HEK293 (cell line): ENCODE data around the gene FIBCD1.
A peak's percentile ranks its signal among the peaks of the same experiment; 100 is the strongest.

Source experiments
- GLIS1 ChIP-seq: fragments of 450-650 bp; formaldehyde crosslinking; IDR thresholded peaks from 2 replicates; pipeline ENCODE4 v1.5.1; 2016; ENCODE audit warnings: missing biosample characterization, missing genetic modification characterization
- MEIS1 ChIP-seq: sonication (generic); formaldehyde crosslinking; IDR thresholded peaks from 2 replicates; pipeline ENCODE4 v1.8.1; 2022; ENCODE audit warnings: missing genetic modification reagents, mild to moderate bottlenecking, borderline replicate concordance
- ZFP3 ChIP-seq: fragments of 450-650 bp; formaldehyde crosslinking; IDR thresholded peaks from 2 replicates; pipeline ENCODE4 v1.5.1; 2016; ENCODE audit warnings: low read depth, missing biosample characterization, missing genetic modification characterization
- ZFP37 ChIP-seq: fragments of 450-650 bp; formaldehyde crosslinking; IDR thresholded peaks from 2 replicates; pipeline ENCODE4 v1.5.1; 2016; ENCODE audit warnings: missing biosample characterization, missing genetic modification characterization
- ZNF10 ChIP-seq: fragments of 450-650 bp; formaldehyde crosslinking; IDR thresholded peaks from 2 replicates; pipeline ENCODE4 v1.5.1; 2017; ENCODE audit warnings: missing biosample characterization, missing genetic modification characterization
- ZNF138 ChIP-seq: fragments of 450-650 bp; formaldehyde crosslinking; IDR thresholded peaks from 2 replicates; pipeline ENCODE4 v1.5.1; 2016; ENCODE audit warnings: missing biosample characterization, missing genetic modification characterization, borderline replicate concordance
- ZNF140 ChIP-seq: fragments of 450-650 bp; formaldehyde crosslinking; IDR thresholded peaks from 2 replicates; pipeline ENCODE4 v1.5.1; 2016; ENCODE audit warnings: missing biosample characterization, missing genetic modification characterization
- ZNF19 ChIP-seq: fragments of 450-650 bp; formaldehyde crosslinking; IDR thresholded peaks from 2 replicates; pipeline ENCODE4; 2016; ENCODE audit warnings: missing biosample characterization, missing genetic modification characterization, low read depth
- ZNF426 ChIP-seq: fragments of 450-650 bp; formaldehyde crosslinking; IDR thresholded peaks from 2 replicates; pipeline ENCODE4 v1.5.1; 2017; ENCODE audit warnings: missing biosample characterization, missing genetic modification characterization, mild to moderate bottlenecking, inconsistent platforms, moderate library complexity
- ZNF513 ChIP-seq: fragments of 450-650 bp; IDR thresholded peaks from 2 replicates; pipeline ENCODE4 v1.5.1; 2018; ENCODE audit warnings: missing biosample characterization, missing genetic modification characterization
- ZNF571 ChIP-seq: fragments of 450-650 bp; formaldehyde crosslinking; IDR thresholded peaks from 2 replicates; pipeline ENCODE4 v1.5.0; 2017; ENCODE audit warnings: missing biosample characterization, missing genetic modification characterization
- ZNF610 ChIP-seq: fragments of 450-650 bp; formaldehyde crosslinking; IDR thresholded peaks from 2 replicates; pipeline ENCODE4 v1.5.1; 2016; ENCODE audit warnings: missing biosample characterization, missing genetic modification characterization, borderline replicate concordance
- ZNF677 ChIP-seq: fragments of 450-650 bp; IDR thresholded peaks from 2 replicates; pipeline ENCODE4 v1.5.0; 2018; ENCODE audit warnings: missing biosample characterization, mild to moderate bottlenecking, missing genetic modification characterization, moderate library complexity
- ZNF692 ChIP-seq: fragments of 450-650 bp; formaldehyde crosslinking; IDR thresholded peaks from 2 replicates; pipeline ENCODE4 v1.5.1; 2016; ENCODE audit warnings: missing biosample characterization, missing genetic modification characterization
- ZNF704 ChIP-seq: fragments of 450-650 bp; formaldehyde crosslinking; IDR thresholded peaks from 2 replicates; pipeline ENCODE4 v1.5.1; 2016; ENCODE audit warnings: missing biosample characterization, missing genetic modification characterization
- ZNF777 ChIP-seq: fragments of 450-650 bp; formaldehyde crosslinking; IDR thresholded peaks from 2 replicates; pipeline ENCODE4 v1.5.1; 2017; ENCODE audit warnings: missing biosample characterization, missing genetic modification characterization, borderline replicate concordance
- TF ChIP-seq, protein P1 (sequence below): fragments of 450-650 bp; formaldehyde crosslinking; IDR thresholded peaks from 2 replicates; pipeline ENCODE4 v1.5.1; 2016; ENCODE audit warnings: missing biosample characterization, missing genetic modification characterization
- TF ChIP-seq, protein P2 (sequence below): fragments of 450-650 bp; formaldehyde crosslinking; IDR thresholded peaks from 2 replicates; pipeline ENCODE4 v1.5.1; 2016; ENCODE audit warnings: missing biosample characterization, missing genetic modification characterization
- TF ChIP-seq, protein P3 (sequence below): fragments of 450-650 bp; formaldehyde crosslinking; IDR thresholded peaks from 2 replicates; pipeline ENCODE4 v1.5.1; 2016; ENCODE audit warnings: missing biosample characterization, missing genetic modification characterization
- TF ChIP-seq, protein P4 (sequence below): fragments of 450-650 bp; formaldehyde crosslinking; IDR thresholded peaks from 2 replicates; pipeline ENCODE4 v1.5.1; 2016; ENCODE audit warnings: missing biosample characterization, missing genetic modification characterization, borderline replicate concordance
- TF ChIP-seq, protein P5 (sequence below): fragments of 450-650 bp; formaldehyde crosslinking; IDR thresholded peaks from 2 replicates; pipeline ENCODE4 v1.5.1; 2016; ENCODE audit warnings: missing biosample characterization, missing genetic modification characterization

Gene FIBCD1

DNA sequence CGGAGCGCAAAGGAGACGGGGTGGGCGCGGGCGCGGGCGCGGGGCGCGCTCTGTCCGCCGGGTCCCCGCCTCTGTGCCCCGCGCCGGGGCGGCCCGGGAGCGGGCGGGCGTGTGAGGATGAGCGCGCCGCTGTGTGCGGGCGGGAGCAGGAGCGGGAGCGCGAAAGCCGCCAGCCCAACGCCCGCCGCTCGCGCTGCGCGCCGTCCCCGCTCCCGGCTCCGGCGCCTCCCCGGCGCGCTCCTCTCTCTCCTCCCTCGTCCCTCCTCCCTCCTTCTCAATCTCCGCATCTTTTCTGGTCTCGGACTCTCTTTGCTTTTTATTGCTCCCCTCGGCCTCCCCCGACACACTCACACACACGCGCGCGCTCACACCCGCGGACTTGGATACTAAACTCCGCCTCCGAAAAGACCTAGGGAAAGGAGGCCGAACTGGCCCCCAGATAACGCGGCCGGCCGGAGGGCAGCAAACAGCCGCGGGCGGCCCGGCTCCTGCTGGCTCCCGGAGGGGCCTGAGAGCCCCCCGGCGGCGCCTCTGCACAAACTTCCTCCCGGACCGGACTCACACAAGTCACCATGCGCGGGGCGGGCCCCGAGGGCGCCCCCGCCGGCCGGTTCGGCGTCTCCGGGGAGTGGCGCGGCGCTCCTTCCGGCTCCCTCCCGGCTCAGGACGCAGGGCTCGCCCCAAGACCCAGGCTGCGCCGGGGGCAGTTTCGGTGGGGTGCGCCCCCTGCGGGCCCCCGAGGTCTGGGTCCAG is at the start of gene FIBCD1 (continued):
- no peak for TF ChIP-seq ZNF610
- TF ChIP-seq ZFP3 (tag by site-specific recombination) = no peak
- peak; percentile 20; the same call in 1 of the 2 replicates for TF ChIP-seq ZNF777 (tag by site-specific recombination)
- no peak for TF ChIP-seq ZNF571
- TF ChIP-seq, protein P1, sequence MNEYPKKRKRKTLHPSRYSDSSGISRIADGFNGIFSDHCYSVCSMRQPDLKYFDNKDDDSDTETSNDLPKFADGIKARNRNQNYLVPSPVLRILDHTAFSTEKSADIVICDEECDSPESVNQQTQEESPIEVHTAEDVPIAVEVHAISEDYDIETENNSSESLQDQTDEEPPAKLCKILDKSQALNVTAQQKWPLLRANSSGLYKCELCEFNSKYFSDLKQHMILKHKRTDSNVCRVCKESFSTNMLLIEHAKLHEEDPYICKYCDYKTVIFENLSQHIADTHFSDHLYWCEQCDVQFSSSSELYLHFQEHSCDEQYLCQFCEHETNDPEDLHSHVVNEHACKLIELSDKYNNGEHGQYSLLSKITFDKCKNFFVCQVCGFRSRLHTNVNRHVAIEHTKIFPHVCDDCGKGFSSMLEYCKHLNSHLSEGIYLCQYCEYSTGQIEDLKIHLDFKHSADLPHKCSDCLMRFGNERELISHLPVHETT = no peak
- TF ChIP-seq ZFP37 (tag by site-specific recombination) = no peak
- TF ChIP-seq ZNF677 (tag by site-specific recombination) = no peak
- TF ChIP-seq ZNF692 = 0 out of 2 replicates have a peak, but pooled peaks have one; percentile 11
- TF ChIP-seq MEIS1 (CRISPR knock-in tag) = no peak
- TF ChIP-seq ZNF19 (tag by site-specific recombination) = no peak
- TF ChIP-seq, protein P2, sequence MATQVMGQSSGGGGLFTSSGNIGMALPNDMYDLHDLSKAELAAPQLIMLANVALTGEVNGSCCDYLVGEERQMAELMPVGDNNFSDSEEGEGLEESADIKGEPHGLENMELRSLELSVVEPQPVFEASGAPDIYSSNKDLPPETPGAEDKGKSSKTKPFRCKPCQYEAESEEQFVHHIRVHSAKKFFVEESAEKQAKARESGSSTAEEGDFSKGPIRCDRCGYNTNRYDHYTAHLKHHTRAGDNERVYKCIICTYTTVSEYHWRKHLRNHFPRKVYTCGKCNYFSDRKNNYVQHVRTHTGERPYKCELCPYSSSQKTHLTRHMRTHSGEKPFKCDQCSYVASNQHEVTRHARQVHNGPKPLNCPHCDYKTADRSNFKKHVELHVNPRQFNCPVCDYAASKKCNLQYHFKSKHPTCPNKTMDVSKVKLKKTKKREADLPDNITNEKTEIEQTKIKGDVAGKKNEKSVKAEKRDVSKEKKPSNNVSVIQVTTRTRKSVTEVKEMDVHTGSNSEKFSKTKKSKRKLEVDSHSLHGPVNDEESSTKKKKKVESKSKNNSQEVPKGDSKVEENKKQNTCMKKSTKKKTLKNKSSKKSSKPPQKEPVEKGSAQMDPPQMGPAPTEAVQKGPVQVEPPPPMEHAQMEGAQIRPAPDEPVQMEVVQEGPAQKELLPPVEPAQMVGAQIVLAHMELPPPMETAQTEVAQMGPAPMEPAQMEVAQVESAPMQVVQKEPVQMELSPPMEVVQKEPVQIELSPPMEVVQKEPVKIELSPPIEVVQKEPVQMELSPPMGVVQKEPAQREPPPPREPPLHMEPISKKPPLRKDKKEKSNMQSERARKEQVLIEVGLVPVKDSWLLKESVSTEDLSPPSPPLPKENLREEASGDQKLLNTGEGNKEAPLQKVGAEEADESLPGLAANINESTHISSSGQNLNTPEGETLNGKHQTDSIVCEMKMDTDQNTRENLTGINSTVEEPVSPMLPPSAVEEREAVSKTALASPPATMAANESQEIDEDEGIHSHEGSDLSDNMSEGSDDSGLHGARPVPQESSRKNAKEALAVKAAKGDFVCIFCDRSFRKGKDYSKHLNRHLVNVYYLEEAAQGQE (tag by site-specific recombination) = no peak
- TF ChIP-seq, protein P3, sequence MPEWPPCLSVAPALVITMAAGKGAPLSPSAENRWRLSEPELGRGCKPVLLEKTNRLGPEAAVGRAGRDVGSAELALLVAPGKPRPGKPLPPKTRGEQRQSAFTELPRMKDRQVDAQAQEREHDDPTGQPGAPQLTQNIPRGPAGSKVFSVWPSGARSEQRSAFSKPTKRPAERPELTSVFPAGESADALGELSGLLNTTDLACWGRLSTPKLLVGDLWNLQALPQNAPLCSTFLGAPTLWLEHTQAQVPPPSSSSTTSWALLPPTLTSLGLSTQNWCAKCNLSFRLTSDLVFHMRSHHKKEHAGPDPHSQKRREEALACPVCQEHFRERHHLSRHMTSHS (tag by site-specific recombination) = no peak
- no peak for TF ChIP-seq ZNF10 (tag by site-specific recombination)
- TF ChIP-seq, protein P4, sequence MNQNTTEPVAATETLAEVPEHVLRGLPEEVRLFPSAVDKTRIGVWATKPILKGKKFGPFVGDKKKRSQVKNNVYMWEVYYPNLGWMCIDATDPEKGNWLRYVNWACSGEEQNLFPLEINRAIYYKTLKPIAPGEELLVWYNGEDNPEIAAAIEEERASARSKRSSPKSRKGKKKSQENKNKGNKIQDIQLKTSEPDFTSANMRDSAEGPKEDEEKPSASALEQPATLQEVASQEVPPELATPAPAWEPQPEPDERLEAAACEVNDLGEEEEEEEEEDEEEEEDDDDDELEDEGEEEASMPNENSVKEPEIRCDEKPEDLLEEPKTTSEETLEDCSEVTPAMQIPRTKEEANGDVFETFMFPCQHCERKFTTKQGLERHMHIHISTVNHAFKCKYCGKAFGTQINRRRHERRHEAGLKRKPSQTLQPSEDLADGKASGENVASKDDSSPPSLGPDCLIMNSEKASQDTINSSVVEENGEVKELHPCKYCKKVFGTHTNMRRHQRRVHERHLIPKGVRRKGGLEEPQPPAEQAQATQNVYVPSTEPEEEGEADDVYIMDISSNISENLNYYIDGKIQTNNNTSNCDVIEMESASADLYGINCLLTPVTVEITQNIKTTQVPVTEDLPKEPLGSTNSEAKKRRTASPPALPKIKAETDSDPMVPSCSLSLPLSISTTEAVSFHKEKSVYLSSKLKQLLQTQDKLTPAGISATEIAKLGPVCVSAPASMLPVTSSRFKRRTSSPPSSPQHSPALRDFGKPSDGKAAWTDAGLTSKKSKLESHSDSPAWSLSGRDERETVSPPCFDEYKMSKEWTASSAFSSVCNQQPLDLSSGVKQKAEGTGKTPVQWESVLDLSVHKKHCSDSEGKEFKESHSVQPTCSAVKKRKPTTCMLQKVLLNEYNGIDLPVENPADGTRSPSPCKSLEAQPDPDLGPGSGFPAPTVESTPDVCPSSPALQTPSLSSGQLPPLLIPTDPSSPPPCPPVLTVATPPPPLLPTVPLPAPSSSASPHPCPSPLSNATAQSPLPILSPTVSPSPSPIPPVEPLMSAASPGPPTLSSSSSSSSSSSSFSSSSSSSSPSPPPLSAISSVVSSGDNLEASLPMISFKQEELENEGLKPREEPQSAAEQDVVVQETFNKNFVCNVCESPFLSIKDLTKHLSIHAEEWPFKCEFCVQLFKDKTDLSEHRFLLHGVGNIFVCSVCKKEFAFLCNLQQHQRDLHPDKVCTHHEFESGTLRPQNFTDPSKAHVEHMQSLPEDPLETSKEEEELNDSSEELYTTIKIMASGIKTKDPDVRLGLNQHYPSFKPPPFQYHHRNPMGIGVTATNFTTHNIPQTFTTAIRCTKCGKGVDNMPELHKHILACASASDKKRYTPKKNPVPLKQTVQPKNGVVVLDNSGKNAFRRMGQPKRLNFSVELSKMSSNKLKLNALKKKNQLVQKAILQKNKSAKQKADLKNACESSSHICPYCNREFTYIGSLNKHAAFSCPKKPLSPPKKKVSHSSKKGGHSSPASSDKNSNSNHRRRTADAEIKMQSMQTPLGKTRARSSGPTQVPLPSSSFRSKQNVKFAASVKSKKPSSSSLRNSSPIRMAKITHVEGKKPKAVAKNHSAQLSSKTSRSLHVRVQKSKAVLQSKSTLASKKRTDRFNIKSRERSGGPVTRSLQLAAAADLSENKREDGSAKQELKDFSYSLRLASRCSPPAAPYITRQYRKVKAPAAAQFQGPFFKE (tag by site-specific recombination) = no peak
- TF ChIP-seq GLIS1 (tag by site-specific recombination) = peak; percentile 89
- no peak for TF ChIP-seq ZNF140 (tag by site-specific recombination)
- TF ChIP-seq ZNF704 = no peak
- TF ChIP-seq, protein P5, sequence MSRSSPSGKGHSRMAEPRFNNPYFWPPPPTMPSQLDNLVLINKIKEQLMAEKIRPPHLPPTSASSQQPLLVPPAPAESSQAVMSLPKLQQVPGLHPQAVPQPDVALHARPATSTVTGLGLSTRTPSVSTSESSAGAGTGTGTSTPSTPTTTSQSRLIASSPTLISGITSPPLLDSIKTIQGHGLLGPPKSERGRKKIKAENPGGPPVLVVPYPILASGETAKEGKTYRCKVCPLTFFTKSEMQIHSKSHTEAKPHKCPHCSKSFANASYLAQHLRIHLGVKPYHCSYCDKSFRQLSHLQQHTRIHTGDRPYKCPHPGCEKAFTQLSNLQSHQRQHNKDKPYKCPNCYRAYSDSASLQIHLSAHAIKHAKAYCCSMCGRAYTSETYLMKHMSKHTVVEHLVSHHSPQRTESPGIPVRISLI = no peak
- TF ChIP-seq ZNF426 (tag by site-specific recombination) = no peak
- no peak for TF ChIP-seq ZNF138 (tag by site-specific recombination)
- no peak for TF ChIP-seq ZNF513 (tag by site-specific recombination)
